A549 (cell line): Measurements from ENCODE around the gene NXPE4. TPM values are rescaled to one million over a fixed set of nuclear protein-coding genes. Genes with fewer than 3 reads are reported as not detected.
"Not testable (repeated sequence)": the region's sequence is repeated elsewhere in the genome, so short reads cannot be mapped to it uniquely, and the experiment has no call there.

Experiments used
- ATAC-seq, 2 experiments: fragments of 200-7000 bp in 1 of 2; fragments of >200 bp in 1 of 2; cut with Nextera tagmentation in 1 of 2; cut with Tn5 transposase in 1 of 2; 3 replicates each; pipeline versions ENCODE4 v1.8.0 to v1.9.1; 2018 to 2020; ENCODE audit warnings: mild to moderate bottlenecking in 1 of 2, moderate library complexity in 1 of 2
- CTCF ChIA-PET: fragments of 300-600 bp; sonication (Branson Sonifier 250); formaldehyde crosslinking; extraction: SDS; loops from one replicate; lab custom pipeline; 2021; ENCODE audit warnings: antibody characterized with exemption, inconsistent platforms; lab: Yijun Ruan, JAX
- POLR2A ChIA-PET: fragments of 350-600 bp; formaldehyde crosslinking; extraction: SDS; loops from one replicate; lab custom pipeline; 2021; ENCODE audit warnings: antibody characterized with exemption, inconsistent platforms; lab: Yijun Ruan, JAX
- DNase-seq, 2 experiments: peaks; one replicate each; pipeline versions ENCODE4 v3.0.0 to v3.0.0-alpha.2; 2011 to 2016; ENCODE audit warnings: low read depth in 1 of 2, low spot score in 1 of 2
- FAIRE-seq: peaks from 2 replicates; lab custom pipeline; 2011; peaks lifted over from hg19 to GRCh38; lab: Jason Lieb, UNC
- H3K27ac ChIP-seq, 2 experiments: fragments of >200 bp; sonication (Bioruptor Twin); formaldehyde crosslinking; 3 replicates each; pipeline ENCODE4 v1.5.1; 2016 to 2017
- H3K4me1 ChIP-seq: fragments of >200 bp; sonication (Bioruptor Twin); formaldehyde crosslinking; 3 replicates; pipeline ENCODE4 v1.6.1; 2016
- H3K4me2 ChIP-seq: fragments of >200 bp; sonication (Bioruptor Twin); formaldehyde crosslinking; 3 replicates; pipeline ENCODE4 v1.6.1; 2016
- H3K4me3 ChIP-seq: fragments of >200 bp; sonication (Bioruptor Twin); formaldehyde crosslinking; 3 replicates; pipeline ENCODE4 v1.5.1; 2016
- H3K9me3 ChIP-seq: fragments of >200 bp; sonication (Bioruptor Twin); formaldehyde crosslinking; 3 replicates; pipeline ENCODE4 v1.6.1; 2016
- CEBPB ChIP-seq, 2 experiments: fragments of >200 bp in 1 of 2; sonication (Bioruptor Twin) in 1 of 2; formaldehyde crosslinking in 1 of 2; IDR thresholded peaks; 2 replicates each; pipeline ENCODE4 v1.6.1; 2012 to 2016
- CHD4 ChIP-seq: fragments of 200-600 bp; sonication (generic); IDR thresholded peaks from 2 replicates; pipeline ENCODE4 v1.6.1; 2016; ENCODE audit warnings: antibody characterized with exemption, mild to moderate bottlenecking, borderline replicate concordance
- EP300 ChIP-seq, 2 experiments: fragments of >200 bp; sonication (Bioruptor Twin); formaldehyde crosslinking; IDR thresholded peaks; 2 replicates in 1 of 2; 3 replicates in 1 of 2; pipeline ENCODE4 v1.6.1; 2016 to 2017
- ESRRA ChIP-seq: fragments of 150-350 bp; IDR thresholded peaks from 2 replicates; pipeline ENCODE4 v1.6.1; 2014; ENCODE audit warnings: mild to moderate bottlenecking, low read length, borderline replicate concordance
- FOSL2 ChIP-seq, 2 experiments: fragments of 450-650 bp in 1 of 2; fragments of >200 bp in 1 of 2; sonication (Bioruptor Twin) in 1 of 2; formaldehyde crosslinking; IDR thresholded peaks; 2 replicates each; pipeline versions ENCODE4 v1.5.0 to v1.6.1; 2016 to 2020; ENCODE audit warnings: mild to moderate bottlenecking in 1 of 2, moderate library complexity in 1 of 2
- GATA3 ChIP-seq: IDR thresholded peaks from 2 replicates; pipeline ENCODE4 v1.6.1; 2012; ENCODE audit warnings: borderline replicate concordance
- MAX ChIP-seq: IDR thresholded peaks from 2 replicates; pipeline ENCODE4 v1.6.1; 2012
- NFE2L2 ChIP-seq: fragments of 150-350 bp; conservative IDR thresholded peaks from 2 replicates; pipeline ENCODE4 v1.6.1; 2014; ENCODE audit warnings: low read length
- NPAS2 ChIP-seq: fragments of 250-450 bp; sonication (Bioruptor Pico); IDR thresholded peaks from 2 replicates; pipeline ENCODE4 v1.8.0; 2022; ENCODE audit warnings: mild to moderate bottlenecking, moderate library complexity, borderline replicate concordance
- NR3C1 ChIP-seq: fragments of >200 bp; sonication (Bioruptor Twin); formaldehyde crosslinking; IDR thresholded peaks from 3 replicates; pipeline ENCODE4 v1.6.1; 2017
- POLR2AphosphoS2 ChIP-seq: conservative IDR thresholded peaks from 2 replicates; pipeline ENCODE4 v1.6.1; 2012; ENCODE audit warnings: low read length, improper control_type of control experiment, inconsistent platforms
- RARB ChIP-seq: fragments of 250-450 bp; sonication (Bioruptor Pico); IDR thresholded peaks from 2 replicates; pipeline ENCODE4 v1.8.0; 2021; ENCODE audit warnings: mild to moderate bottlenecking, moderate library complexity
- RCOR1 ChIP-seq: fragments of 150-350 bp; IDR thresholded peaks from 2 replicates; pipeline ENCODE4 v1.6.1; 2014; ENCODE audit warnings: antibody characterized with exemption, low read length, low read depth
- RFX5 ChIP-seq: fragments of 450-650 bp; IDR thresholded peaks from 2 replicates; pipeline ENCODE4 v1.7.1; 2014; ENCODE audit warnings: antibody characterized with exemption, mild to moderate bottlenecking, moderate library complexity
- SMC3 ChIP-seq: fragments of >200 bp; sonication (Bioruptor Twin); formaldehyde crosslinking; IDR thresholded peaks from 3 replicates; pipeline ENCODE4 v1.6.1; 2018; ENCODE audit warnings: inconsistent platforms
- WGBS: methylation state at CpG from one replicate; pipeline ENCODE4 v1.1.6; 2017; ENCODE audit errors: missing lambda C conversion rate; 5-methylcytosine and 5-hydroxymethylcytosine counted together
- polyA minus RNA-seq: library from RNA; depleted of rRNA, polyadenylated mRNA; stranded (reverse); fragments of >200 nt; gene quantifications from 2 replicates; pipeline ENCODE4 v1.2.3, GENCODE V29; 2011; rRNA and poly(A)+ RNA removed
- polyA plus RNA-seq, 4 experiments: library from polyadenylated mRNA; depleted of rRNA in 3 of 4; stranded (reverse); fragments of >200 nt; fragmentation: RNase III in 1 of 4; extraction: RNeasy Plus Mini Kit Qiagen cat#74134 plus additional on column Dnase treatment in 1 of 4; gene quantifications; 2 replicates in 3 of 4; 3 replicates in 1 of 4; pipeline ENCODE4 v1.2.3, GENCODE V29; 2011 to 2017
- TF ChIP-seq, protein P1 (sequence below): fragments of 200-600 bp; sonication (generic); IDR thresholded peaks from 2 replicates; pipeline ENCODE4 v1.6.1; 2016; ENCODE audit warnings: antibody characterized with exemption, mild to moderate bottlenecking, moderate library complexity
- TF ChIP-seq, protein P2 (sequence below): fragments of >200 bp; sonication (Bioruptor Twin); formaldehyde crosslinking; IDR thresholded peaks from 3 replicates; pipeline ENCODE4 v1.6.1; 2016

NXPE4 gene
- polyA plus RNA-seq (2011; rRNA removed) (not detected in 2 replicates), polyA plus RNA-seq (2017; fragmentation: RNase III; extraction: RNeasy Plus Mini Kit Qiagen cat#74134 plus additional on column Dnase treatment) (not detected in 3 replicates), polyA minus RNA-seq (not detected in 2 replicates)
- not detected in 2 replicates for polyA plus RNA-seq (2012; cell fraction: cytosol; rRNA removed)
- not detected in 2 replicates for polyA plus RNA-seq (2012; cell fraction: nucleus; rRNA removed)

GRCh38 chr11:114595571-114595970 lies at the start of gene NXPE4:
Gene NXPE4 (minus strand): TSS chr11:114595786. CDS start chr11:114594759, 1,027 bp downstream.
- CTCF ChIA-PET = no interaction called here
- Histone ChIP-seq H3K4me1 (no peaks in the 10 kb centered on the region), H3K4me3 (no peak within 1 kb of the TSS), H3K9me3 (no peaks in the 10 kb centered on the region), H3K27ac (no peak within 1 kb of the TSS), H3K4me2 (no peak within 1 kb of the TSS)
- DNase-seq (no peak), FAIRE-seq (no peak), ATAC-seq (no peak)
- 2% methylated on average over 2 of the region's 2 CpGs for WGBS
- TF ChIP-seq RFX5 = no peak
- no peak for TF ChIP-seq CEBPB (IDR thresholded peaks at IDR 0.05)
- TF ChIP-seq NR3C1 = no peak
- POLR2A ChIA-PET = no interaction called here

- CTCF ChIA-PET, FAIRE-seq, H3K4me1 ChIP-seq, POLR2A ChIA-PET, H3K9me3 ChIP-seq, H3K4me3 ChIP-seq, H3K4me2 ChIP-seq, DNase-seq, ATAC-seq, H3K27ac ChIP-seq: not testable (repeated sequence)
- 62% methylated on average over 6 of the region's 6 CpGs for WGBS
Observed at GRCh38 chr11:114639440-114639839, 43.9 kb upstream of the NXPE4 start.

DNA sequence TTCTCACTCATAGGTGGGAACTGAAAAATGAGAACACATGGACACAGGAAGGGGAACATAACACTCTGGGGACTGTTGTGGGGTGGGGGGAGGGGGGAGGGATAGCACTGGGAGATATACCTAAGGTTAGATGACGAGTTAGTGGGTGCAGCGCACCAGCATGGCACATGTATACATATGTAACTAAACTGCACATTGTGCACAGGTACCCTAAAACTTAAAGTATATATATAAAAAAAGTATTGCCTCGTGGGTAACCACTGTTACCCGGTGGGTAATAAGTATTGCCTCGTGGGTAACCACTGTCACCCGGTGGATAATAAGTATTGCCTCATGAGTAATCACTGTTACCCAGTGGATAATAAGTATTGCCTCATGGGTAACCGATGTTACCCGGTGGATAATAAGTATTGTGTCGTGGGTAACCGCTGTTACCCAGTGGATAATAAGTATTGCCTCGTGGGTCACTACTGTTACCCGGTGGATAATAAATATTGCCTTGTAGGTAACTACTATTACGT lies 35.9 kb upstream of the NXPE4 start:
- ATAC-seq, POLR2A ChIA-PET, CTCF ChIA-PET, FAIRE-seq, H3K9me3 ChIP-seq, H3K4me1 ChIP-seq, DNase-seq, H3K4me2 ChIP-seq, H3K27ac ChIP-seq, H3K4me3 ChIP-seq: not testable (repeated sequence)
- 47% methylated on average over 13 of the region's 13 CpGs for WGBS

DNA sequence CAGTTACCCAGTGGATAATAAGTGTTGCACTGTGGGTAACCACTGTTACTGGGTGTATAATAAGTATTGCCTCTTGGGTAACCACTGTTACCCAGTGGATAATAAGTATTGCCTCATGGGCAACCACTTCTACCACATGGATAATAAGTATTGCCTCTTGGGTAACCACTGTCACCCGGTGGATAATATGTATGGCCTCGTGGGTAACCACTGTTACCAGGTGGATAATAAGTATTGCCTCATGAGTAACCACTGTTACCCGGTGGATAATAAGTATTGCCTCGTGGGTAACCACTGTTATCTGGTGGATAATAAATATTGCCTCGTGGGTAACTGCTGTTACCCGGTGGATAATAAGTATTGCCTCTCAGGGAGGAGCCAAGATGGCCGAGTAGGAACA lies 29.7 kb upstream of the NXPE4 start:
- no peaks in the 10 kb centered on the region for H3K4me1 ChIP-seq
- TF ChIP-seq NFE2L2 = no peak
- TF ChIP-seq, all 56 proteins: peak for 0
- H3K27ac ChIP-seq = no peak overlapping the region
- H3K4me3 ChIP-seq = no peak overlapping the region
- DNase-seq (no peak), FAIRE-seq (no peak), ATAC-seq (no peak)
- ChIA-PET CTCF (no interaction called here), POLR2A (no interaction called here)
- H3K9me3 ChIP-seq = no peaks in the 10 kb centered on the region
- 3% methylated on average over 7 of the region's 7 CpGs for WGBS
- H3K4me2 ChIP-seq = no peak overlapping the region

- ChIA-PET CTCF (no interaction called here), POLR2A (no interaction called here)
- WGBS = 8% methylated on average over 8 of the region's 10 CpGs
Observed at GRCh38 chr11:114624455-114625207, 29.0 kb upstream of the NXPE4 start.

More at GRCh38 chr11:114624455-114625207, 29.0 kb upstream of the NXPE4 start:
- Histone ChIP-seq H3K4me1 (no peaks in the 10 kb centered on the region), H3K4me2 (no peak overlapping the region), H3K27ac (no peak overlapping the region)
- TF ChIP-seq POLR2AphosphoS2 (no peak), EP300 (IDR thresholded peaks at IDR 0.05) (no peak), RARB (CRISPR knock-in tag) (no peak), RCOR1 (no peak), NPAS2 (no peak), ESRRA (no peak), MAX (no peak), FOSL2 (IDR thresholded peaks at IDR 0.05) (no peak), FOSL2 (CRISPR knock-in tag; IDR thresholded peaks at IDR 0.05) (no peak), NR3C1 (no peak), GATA3 (no peak), SMC3 (no peak), CHD4 (no peak)
- TF ChIP-seq, protein P1, sequence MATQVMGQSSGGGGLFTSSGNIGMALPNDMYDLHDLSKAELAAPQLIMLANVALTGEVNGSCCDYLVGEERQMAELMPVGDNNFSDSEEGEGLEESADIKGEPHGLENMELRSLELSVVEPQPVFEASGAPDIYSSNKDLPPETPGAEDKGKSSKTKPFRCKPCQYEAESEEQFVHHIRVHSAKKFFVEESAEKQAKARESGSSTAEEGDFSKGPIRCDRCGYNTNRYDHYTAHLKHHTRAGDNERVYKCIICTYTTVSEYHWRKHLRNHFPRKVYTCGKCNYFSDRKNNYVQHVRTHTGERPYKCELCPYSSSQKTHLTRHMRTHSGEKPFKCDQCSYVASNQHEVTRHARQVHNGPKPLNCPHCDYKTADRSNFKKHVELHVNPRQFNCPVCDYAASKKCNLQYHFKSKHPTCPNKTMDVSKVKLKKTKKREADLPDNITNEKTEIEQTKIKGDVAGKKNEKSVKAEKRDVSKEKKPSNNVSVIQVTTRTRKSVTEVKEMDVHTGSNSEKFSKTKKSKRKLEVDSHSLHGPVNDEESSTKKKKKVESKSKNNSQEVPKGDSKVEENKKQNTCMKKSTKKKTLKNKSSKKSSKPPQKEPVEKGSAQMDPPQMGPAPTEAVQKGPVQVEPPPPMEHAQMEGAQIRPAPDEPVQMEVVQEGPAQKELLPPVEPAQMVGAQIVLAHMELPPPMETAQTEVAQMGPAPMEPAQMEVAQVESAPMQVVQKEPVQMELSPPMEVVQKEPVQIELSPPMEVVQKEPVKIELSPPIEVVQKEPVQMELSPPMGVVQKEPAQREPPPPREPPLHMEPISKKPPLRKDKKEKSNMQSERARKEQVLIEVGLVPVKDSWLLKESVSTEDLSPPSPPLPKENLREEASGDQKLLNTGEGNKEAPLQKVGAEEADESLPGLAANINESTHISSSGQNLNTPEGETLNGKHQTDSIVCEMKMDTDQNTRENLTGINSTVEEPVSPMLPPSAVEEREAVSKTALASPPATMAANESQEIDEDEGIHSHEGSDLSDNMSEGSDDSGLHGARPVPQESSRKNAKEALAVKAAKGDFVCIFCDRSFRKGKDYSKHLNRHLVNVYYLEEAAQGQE = no peak
- TF ChIP-seq, protein P2, sequence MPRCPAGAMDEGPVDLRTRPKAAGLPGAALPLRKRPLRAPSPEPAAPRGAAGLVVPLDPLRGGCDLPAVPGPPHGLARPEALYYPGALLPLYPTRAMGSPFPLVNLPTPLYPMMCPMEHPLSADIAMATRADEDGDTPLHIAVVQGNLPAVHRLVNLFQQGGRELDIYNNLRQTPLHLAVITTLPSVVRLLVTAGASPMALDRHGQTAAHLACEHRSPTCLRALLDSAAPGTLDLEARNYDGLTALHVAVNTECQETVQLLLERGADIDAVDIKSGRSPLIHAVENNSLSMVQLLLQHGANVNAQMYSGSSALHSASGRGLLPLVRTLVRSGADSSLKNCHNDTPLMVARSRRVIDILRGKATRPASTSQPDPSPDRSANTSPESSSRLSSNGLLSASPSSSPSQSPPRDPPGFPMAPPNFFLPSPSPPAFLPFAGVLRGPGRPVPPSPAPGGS = no peak
- TF ChIP-seq, all 56 proteins: peak for 0
- FAIRE-seq = no peak
- ATAC-seq = no peak
- Histone ChIP-seq H3K4me3 (no peak overlapping the region), H3K9me3 (no peaks in the 10 kb centered on the region)
- no peak for DNase-seq
